ENCODE results near the gene SELPLG.

DNA sequence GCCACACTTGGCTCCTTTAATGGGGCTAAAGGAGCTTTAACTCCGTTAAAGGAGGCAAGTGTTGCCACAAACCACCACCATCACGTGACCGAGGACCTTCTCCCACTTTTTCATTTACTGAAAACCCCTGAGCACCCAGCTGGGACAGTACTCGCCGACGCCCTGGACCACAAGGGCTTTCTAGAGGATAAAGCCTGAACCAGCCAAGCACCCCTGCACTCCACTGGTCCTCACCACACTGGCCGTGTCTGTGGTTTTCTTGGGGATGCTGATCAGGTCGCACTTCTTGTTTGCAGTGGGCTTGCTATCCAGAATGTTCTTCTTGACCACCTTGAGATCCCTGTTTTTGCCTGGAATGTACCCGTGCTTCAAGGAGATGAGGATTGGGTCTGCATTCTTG lies 14.7 kb upstream of the SELPLG start:
- no peak for TF ChIP-seq ELF4 (IDR thresholded peaks at IDR 0.05)
- TF ChIP-seq SP1 (IDR thresholded peaks at IDR 0.05) = no peak
- no peak for TF ChIP-seq NFRKB (IDR thresholded peaks at IDR 0.05)
- no peak for TF ChIP-seq FOXK2 (IDR thresholded peaks at IDR 0.05)
- no peak for TF ChIP-seq BHLHE40 (IDR thresholded peaks at IDR 0.05; ENCODE audit: borderline replicate concordance)
- no peak for TF ChIP-seq ZNF384 (IDR thresholded peaks at IDR 0.05)
- TF ChIP-seq SUZ12 (IDR thresholded peaks at IDR 0.05) = no peak
- no peak for TF ChIP-seq ARNT (IDR thresholded peaks at IDR 0.05)
- TF ChIP-seq LEF1 (IDR thresholded peaks at IDR 0.05; ENCODE audit: borderline replicate concordance) = no peak
- TF ChIP-seq, protein P1, sequence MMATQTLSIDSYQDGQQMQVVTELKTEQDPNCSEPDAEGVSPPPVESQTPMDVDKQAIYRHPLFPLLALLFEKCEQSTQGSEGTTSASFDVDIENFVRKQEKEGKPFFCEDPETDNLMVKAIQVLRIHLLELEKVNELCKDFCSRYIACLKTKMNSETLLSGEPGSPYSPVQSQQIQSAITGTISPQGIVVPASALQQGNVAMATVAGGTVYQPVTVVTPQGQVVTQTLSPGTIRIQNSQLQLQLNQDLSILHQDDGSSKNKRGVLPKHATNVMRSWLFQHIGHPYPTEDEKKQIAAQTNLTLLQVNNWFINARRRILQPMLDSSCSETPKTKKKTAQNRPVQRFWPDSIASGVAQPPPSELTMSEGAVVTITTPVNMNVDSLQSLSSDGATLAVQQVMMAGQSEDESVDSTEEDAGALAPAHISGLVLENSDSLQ (IDR thresholded peaks at IDR 0.05) = no peak
- no peak for TF ChIP-seq TARDBP (IDR thresholded peaks at IDR 0.05)

Data from HEK293T (cell line).